HEK293T (cell line): ENCODE measurements around the gene SNX12.

Experiments used
- BHLHE40 ChIP-seq: fragments of 450-650 bp; IDR thresholded peaks from 2 replicates; pipeline ENCODE4 v1.6.1; 2016; ENCODE audit warnings: mild to moderate bottlenecking, moderate library complexity, borderline replicate concordance
- FOXA1 ChIP-seq: fragments of 450-650 bp; IDR thresholded peaks from 2 replicates; pipeline ENCODE4 v1.6.1; 2016; ENCODE audit warnings: mild to moderate bottlenecking
- FOXM1 ChIP-seq: fragments of 450-650 bp; IDR thresholded peaks from 2 replicates; pipeline ENCODE4 v1.6.1; 2017; ENCODE audit warnings: mild to moderate bottlenecking, borderline replicate concordance
- HDGF ChIP-seq: fragments of 450-650 bp; IDR thresholded peaks from 2 replicates; pipeline ENCODE4 v1.6.1; 2017; ENCODE audit warnings: antibody characterized with exemption, borderline replicate concordance
- SP1 ChIP-seq: fragments of 450-650 bp; IDR thresholded peaks from 2 replicates; pipeline ENCODE4 v1.6.1; 2017

DNA sequence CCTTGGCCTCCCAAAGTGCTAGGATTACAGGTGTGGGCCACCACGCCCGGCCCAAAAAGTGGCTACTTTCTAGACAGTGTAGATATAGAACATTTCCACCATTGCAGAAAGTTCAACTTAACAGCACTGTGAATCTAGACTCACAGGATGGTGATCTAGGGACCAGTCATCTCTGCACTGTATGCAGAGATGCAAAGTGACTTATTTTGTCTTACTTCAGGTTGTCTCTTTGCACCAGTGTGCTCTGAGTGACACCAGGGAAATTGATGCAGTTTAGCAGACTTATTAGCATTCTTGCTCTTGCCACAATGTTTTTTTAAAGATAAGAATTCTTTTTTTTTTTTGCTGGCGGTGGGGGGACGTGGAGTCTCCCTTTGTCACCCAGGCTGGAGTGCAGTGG, 14.7 kb upstream of the SNX12 start:
- TF ChIP-seq FOXA1 = no peak
- TF ChIP-seq BHLHE40 = no peak
- no peak for TF ChIP-seq FOXM1
- TF ChIP-seq SP1 = no peak
- no peak for TF ChIP-seq HDGF
